Activated CD8-positive, alpha-beta memory T cell treated with anti-CD3 and anti-CD28 coated beads for 1 hour (primary cell): ENCODE measurements around the gene CDA.
A peak's percentile ranks its signal among the peaks of the same experiment; 100 is the strongest.

Source experiments
- DNase-seq, 2 donors: peaks; one replicate each; pipeline ENCODE4 v3.0.0-alpha.2; 2020; ENCODE audit warnings: low read depth in 1 of 2; ENCODE audit errors: extremely low read depth in 1 of 2

CDA gene

GRCh38 chr1:20615946-20616846 is 27.3 kb downstream of the CDA start:
- no peak for DNase-seq

- no peak for DNase-seq
Measured at GRCh38 chr1:20616847-20617487, 28.1 kb downstream of the CDA start.

GRCh38 chr1:20618550-20618949 is 29.7 kb downstream of the CDA start:
- DNase-seq: no peak

- DNase-seq: no peak
Measured at GRCh38 chr1:20619999-20620398, 31.1 kb downstream of the CDA start.

- no peak for DNase-seq
Measured at GRCh38 chr1:20621012-20621411, 32.1 kb downstream of the CDA start.

GRCh38 chr1:20624709-20625108 is 35.8 kb downstream of the CDA start:
- DNase-seq: no peak

GRCh38 chr1:20625176-20626097 is 36.5 kb downstream of the CDA start:
- DNase-seq: no peak

GRCh38 chr1:20626098-20626427 is 37.2 kb downstream of the CDA start:
- DNase-seq: no peak

GRCh38 chr1:20626524-20626923 is 37.6 kb downstream of the CDA start:
- no peak for DNase-seq

GRCh38 chr1:20630729-20631128 is 41.8 kb downstream of the CDA start:
- no peak for DNase-seq

- DNase-seq: no peak
Measured at GRCh38 chr1:20632386-20632785, 43.5 kb downstream of the CDA start.

- peak; percentile 44 to 76 for DNase-seq
Measured at GRCh38 chr1:20633190-20634064, 44.5 kb downstream of the CDA start, which contains the start of gene PINK1. Gene PINK1 (plus strand): TSS chr1:20633458. CDS start chr1:20633549, 91 bp downstream.

- no peak for DNase-seq
Measured at GRCh38 chr1:20634065-20634593, 45.2 kb downstream of the CDA start.

- DNase-seq: no peak
Measured at GRCh38 chr1:20634594-20635084, 45.7 kb downstream of the CDA start.

GRCh38 chr1:20636785-20637347 is 48.0 kb downstream of the CDA start:
- no peak for DNase-seq

GRCh38 chr1:20640183-20640597 is 51.3 kb downstream of the CDA start:
- DNase-seq: peak in 1 of 2 donors; percentile 35

- no peak for DNase-seq
Measured at GRCh38 chr1:20641975-20642374, 53.1 kb downstream of the CDA start.

GRCh38 chr1:20643080-20643479 is 54.2 kb downstream of the CDA start:
- DNase-seq: no peak

- no peak for DNase-seq
Measured at GRCh38 chr1:20644416-20644815, 55.5 kb downstream of the CDA start.
